Measurements from ENCODE around the gene MAST4. TPM values are rescaled to one million over a fixed set of nuclear protein-coding genes. Genes with fewer than 3 reads are reported as not detected.

MAST4 gene
- total RNA-seq, 1 donor from 2014 or later = 11.3 TPM

- Mint-ChIP-seq H3K4me3 (ENCODE audit: unreplicated experiment) (no peak overlapping the region), H3K9me3 (ENCODE audit: low read depth) (no peaks in the 10 kb centered on the region), H3K36me3 (ENCODE audit: low read depth) (no peaks in the 10 kb centered on the region), H3K4me1 (ENCODE audit: low read depth) (peaks cover 27% of the 10 kb centered on the region), H3K27me3 (ENCODE audit: low read depth) (no peaks in the 10 kb centered on the region), H3K27ac (ENCODE audit: unreplicated experiment) (no peak overlapping the region)
- TF ChIP-seq CTCF (IDR thresholded peaks at IDR 0.05) = no peak
- no peak for DNase-seq (ENCODE audit: low spot score)
Measured at GRCh38 chr5:66986534-66986933, 390.3 kb downstream of the MAST4 start.

GRCh38 chr5:66987126-66987525 lies 390.9 kb downstream of the MAST4 start:
- Mint-ChIP-seq H3K27ac (ENCODE audit: unreplicated experiment) (no peak overlapping the region), H3K27me3 (ENCODE audit: low read depth) (no peaks in the 10 kb centered on the region), H3K36me3 (ENCODE audit: low read depth) (no peaks in the 10 kb centered on the region), H3K9me3 (ENCODE audit: low read depth) (no peaks in the 10 kb centered on the region), H3K4me3 (ENCODE audit: unreplicated experiment) (no peak overlapping the region), H3K4me1 (ENCODE audit: low read depth) (peaks cover 24% of the 10 kb centered on the region)
- no peak for TF ChIP-seq CTCF (IDR thresholded peaks at IDR 0.05)
- DNase-seq (ENCODE audit: low spot score) = no peak

GRCh38 chr5:66987540-66987939 lies 391.3 kb downstream of the MAST4 start:
- TF ChIP-seq CTCF (IDR thresholded peaks at IDR 0.05) = no peak
- Mint-ChIP-seq H3K27me3 (ENCODE audit: low read depth) (no peaks in the 10 kb centered on the region), H3K27ac (ENCODE audit: unreplicated experiment) (no peak overlapping the region), H3K4me3 (ENCODE audit: unreplicated experiment) (no peak overlapping the region), H3K9me3 (ENCODE audit: low read depth) (no peaks in the 10 kb centered on the region), H3K4me1 (ENCODE audit: low read depth) (peaks cover 24% of the 10 kb centered on the region), H3K36me3 (ENCODE audit: low read depth) (no peaks in the 10 kb centered on the region)
- no peak for DNase-seq (ENCODE audit: low spot score)

- DNase-seq (ENCODE audit: low spot score) = no peak
- Mint-ChIP-seq H3K27me3 (ENCODE audit: low read depth) (no peaks in the 10 kb centered on the region), H3K4me1 (ENCODE audit: low read depth) (peaks cover 24% of the 10 kb centered on the region), H3K36me3 (ENCODE audit: low read depth) (no peaks in the 10 kb centered on the region), H3K4me3 (ENCODE audit: unreplicated experiment) (no peak overlapping the region), H3K9me3 (ENCODE audit: low read depth) (no peaks in the 10 kb centered on the region), H3K27ac (ENCODE audit: unreplicated experiment) (no peak overlapping the region)
- peak; percentile 89 for TF ChIP-seq CTCF (IDR thresholded peaks at IDR 0.05)
Measured at GRCh38 chr5:66987949-66988838, 392.0 kb downstream of the MAST4 start.

GRCh38 chr5:66989286-66989685 lies 393.1 kb downstream of the MAST4 start:
- Mint-ChIP-seq H3K4me3 (ENCODE audit: unreplicated experiment) (no peak overlapping the region), H3K9me3 (ENCODE audit: low read depth) (no peaks in the 10 kb centered on the region), H3K27me3 (ENCODE audit: low read depth) (no peaks in the 10 kb centered on the region), H3K27ac (ENCODE audit: unreplicated experiment) (no peak overlapping the region), H3K36me3 (ENCODE audit: low read depth) (no peaks in the 10 kb centered on the region), H3K4me1 (ENCODE audit: low read depth) (peaks cover 24% of the 10 kb centered on the region)
- no peak for DNase-seq (ENCODE audit: low spot score)
- no peak for TF ChIP-seq CTCF (IDR thresholded peaks at IDR 0.05)
